Posterior cingulate gyrus (tissue), 11 donors: ENCODE measurements around the gene FIG4.
A peak's percentile ranks its signal among the peaks of the same experiment; 100 is the strongest.
"Not testable (repeated sequence)": the region's sequence is repeated elsewhere in the genome, so short reads cannot be mapped to it uniquely, and the experiment has no call there.

ENCODE experiments used
- DNase-seq, 10 donors: peaks; one replicate each; pipeline versions ENCODE4 v3.0.0 to v3.0.0-alpha.2; 2020 to 2021; ENCODE audit warnings: mixed read lengths in 3 of 10
- intact Hi-C: fragments of 100-400 bp; cut with DNase I; formaldehyde crosslinking; loops from one replicate; pipeline ENCODE4 v1.15.1; 2023

The FIG4 gene

GRCh38 chr6:109744779-109745178, 53.7 kb downstream of the FIG4 start:
- DNase-seq, intact Hi-C loops: not testable (repeated sequence)

DNA sequence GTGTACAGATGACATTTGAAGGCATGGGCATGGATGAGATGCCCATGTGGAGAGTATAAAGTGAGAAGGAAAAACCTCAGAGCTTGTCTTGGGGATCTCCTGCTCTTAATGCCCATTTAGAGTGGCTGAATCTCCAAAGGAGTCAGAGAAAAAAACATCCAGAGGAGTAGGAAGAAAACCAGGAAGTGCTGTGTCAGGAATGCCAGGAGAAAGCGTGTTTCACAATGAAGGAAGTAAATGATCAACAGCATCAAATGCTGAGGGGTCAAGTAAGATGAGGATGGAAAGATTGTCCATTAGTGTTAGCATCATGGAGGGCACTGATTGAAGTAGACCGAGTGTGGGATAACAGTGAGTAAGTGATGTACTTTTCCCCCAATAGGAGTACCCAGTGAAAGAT, 56.1 kb downstream of the FIG4 start:
- DNase-seq, result no peak
- intact Hi-C loops, result no loop called here

GRCh38 chr6:109759098-109759955, 68.2 kb downstream of the FIG4 start:
- no peak for DNase-seq
- intact Hi-C loops, result no loop called here

GRCh38 chr6:109760208-109760607, 69.1 kb downstream of the FIG4 start:
- DNase-seq, result no peak
- intact Hi-C loops, result no loop called here

DNA sequence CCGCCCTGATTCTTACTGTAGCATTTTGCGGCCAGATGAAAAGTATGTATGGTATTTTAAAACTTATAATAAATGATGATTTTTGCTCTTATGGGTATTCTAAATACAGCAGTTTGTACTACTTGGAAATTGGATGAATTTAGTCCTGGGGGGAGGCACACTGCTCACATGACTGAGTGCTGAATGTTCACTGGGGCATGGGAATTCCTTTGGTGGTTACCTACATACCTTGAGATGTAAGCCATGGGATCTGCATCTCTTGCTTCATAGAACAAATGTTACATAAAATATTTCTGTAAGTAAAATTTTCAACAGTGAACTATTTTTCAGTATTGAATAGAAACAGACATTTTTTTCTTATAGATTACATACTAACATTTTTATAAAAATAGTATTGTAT, 71.1 kb downstream of the FIG4 start:
- no peak for DNase-seq
- intact Hi-C loops, result no loop called here

DNA sequence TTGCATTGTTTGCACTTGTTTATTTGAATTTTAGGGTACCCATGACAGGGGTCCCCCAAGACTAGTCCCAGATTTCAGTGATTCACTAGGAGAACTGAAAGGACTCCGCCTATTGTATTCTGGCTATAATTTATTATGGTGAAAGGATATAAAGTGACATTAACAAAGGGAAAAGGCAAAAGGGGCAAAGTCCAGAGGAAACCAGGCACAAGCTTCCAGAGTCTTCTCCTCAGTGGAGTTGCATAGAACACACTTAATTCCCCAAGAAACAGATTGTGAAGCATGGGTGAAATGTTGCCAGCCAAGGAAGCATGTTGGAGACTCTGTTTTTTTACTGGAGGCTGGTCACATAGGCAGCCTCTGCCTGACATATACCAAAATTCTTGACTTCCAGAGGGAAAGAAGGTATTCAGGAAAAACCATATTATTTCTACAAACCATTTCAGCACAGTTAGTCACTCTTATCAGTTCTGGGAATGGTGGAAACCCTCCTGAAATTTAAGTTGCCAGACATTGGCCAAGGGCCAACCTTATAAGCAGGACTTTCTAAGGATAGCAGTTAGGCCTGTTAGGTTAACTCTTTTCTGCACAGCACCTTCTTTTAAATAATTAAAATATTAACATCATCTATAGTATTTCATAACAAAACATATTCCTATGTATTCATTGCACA, 71.8 kb downstream of the FIG4 start:
- intact Hi-C loops, result no loop called here
- no peak for DNase-seq

DNA sequence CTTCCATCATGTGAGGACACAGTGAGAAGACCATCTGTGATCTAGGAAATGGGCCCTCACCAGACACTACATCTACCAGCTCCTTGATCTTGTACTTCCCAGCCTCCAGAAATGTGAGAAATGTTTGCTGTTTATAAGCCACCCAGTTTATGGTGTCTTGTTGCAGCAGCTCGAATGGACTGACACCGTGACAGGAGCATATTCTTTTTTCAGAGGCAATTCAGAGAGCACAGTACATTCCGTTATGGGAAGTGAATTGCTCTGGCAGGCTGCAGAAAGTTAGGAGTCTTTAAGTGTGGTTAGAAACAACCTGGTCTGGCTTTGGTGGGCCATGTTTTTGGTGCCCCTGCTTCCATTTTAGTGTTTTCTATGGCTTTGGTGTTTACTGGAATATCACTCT, 75.1 kb downstream of the FIG4 start:
- DNase-seq, result no peak

DNA sequence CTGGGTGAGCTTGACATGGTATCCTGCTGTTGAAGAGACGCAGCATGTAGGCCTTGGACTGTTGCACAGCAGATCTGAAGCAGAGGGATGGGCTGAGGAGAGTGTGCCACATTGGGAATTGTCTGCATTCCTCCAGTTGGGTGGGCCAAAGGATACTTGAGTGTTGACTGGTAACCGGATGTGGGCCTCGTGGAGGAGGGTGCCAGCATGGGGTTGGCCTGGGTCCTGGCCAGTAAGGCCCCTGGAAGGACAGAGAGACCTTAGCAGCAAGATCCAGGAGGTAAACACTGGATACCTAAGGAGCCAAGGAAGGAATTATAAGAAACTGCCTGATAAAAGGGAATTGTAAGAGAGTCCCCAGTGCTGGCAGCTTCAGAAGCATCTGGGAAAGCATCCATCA, 76.9 kb downstream of the FIG4 start:
- intact Hi-C loops, result no loop called here
- DNase-seq, result peak in 2 of 10 donors; percentile 8 to 32

More for the DNA sequence above, 75.1 kb downstream of the FIG4 start:
- intact Hi-C loops, result no loop called here

DNA sequence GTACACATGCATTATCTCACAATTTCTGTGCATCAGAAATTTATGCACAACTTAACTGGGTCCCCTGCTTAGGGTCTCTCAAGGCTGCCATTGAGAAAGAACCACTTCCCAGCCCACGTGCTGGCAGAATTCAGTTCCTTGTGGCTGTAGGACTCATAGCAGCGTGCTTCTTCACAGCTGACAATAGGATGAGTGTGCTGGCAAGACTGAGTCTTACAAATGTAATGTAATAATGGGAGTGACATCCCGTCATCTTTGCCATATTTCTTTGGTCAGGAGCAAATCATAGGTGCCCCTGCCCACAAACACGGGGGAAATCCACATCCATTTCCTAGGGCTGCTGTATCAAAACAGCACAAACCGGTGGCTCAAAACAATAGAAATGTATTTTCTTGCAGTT, 77.4 kb downstream of the FIG4 start:
- no peak for DNase-seq
- intact Hi-C loops, result no loop called here

- intact Hi-C loops, result no loop called here
- DNase-seq, result no peak
Observed at GRCh38 chr6:109769213-109769612, 78.1 kb downstream of the FIG4 start.

DNA sequence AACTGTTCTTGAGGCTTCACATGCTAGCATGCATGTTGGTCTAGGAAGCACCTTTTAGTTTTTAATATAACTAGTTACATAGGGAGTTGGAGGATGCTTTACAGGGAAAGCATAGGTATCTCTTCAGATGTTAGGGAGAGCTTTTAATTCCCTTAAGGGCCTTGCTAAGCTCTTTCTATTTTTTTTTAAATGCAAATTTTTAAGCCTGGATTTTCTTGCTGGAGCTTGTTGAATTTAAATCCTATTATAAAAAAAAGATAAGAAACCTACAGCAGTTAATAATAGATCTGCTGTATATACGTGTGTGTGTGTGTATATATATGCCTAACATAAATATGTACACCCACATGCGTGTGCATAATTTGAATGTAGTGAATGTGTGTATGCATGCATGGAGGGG, 79.0 kb downstream of the FIG4 start:
- no peak for DNase-seq
- intact Hi-C loops, result no loop called here

- intact Hi-C loops, result no loop called here
Observed at GRCh38 chr6:109770779-109771178, 79.7 kb downstream of the FIG4 start.

DNA sequence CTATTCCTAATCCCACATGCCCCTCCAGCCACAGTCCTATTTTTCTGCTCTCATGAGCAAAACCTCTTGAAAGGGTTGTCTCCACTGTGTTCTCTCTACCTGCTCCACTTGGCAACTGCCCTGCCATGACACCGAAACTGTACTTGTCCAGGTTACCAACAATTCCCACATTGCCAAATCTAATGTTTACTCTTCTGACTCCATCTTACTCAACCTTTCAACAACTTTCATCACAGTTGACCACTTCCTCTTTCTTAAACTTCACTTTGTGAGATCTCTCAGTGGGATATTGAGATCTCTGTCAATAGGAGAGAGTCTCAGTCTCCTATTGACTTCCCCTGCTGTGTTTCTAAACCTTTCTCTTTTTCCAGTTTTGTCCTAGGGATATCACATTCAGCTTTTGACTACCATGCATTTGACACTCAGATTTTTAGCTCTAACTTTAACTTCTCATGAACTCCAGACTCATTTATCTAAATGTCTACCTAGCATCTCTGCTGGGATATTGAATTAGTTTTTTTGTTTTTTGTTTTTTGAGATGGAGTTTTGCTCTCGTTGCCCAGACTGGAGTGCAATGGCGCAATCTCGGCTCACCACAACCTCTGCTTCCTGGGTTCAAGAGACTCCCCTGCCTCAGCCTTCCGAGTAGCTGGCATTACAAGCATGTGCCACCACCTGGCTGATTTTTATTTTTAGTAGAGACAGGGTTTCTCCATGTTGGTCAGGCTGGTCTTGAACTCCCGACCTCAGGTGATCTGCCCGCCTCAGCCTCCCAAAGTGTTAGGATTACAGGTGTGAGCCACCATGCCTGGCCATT, 81.1 kb downstream of the FIG4 start:
- intact Hi-C loops, DNase-seq: not testable (repeated sequence)

More at GRCh38 chr6:109770779-109771178, 79.7 kb downstream of the FIG4 start:
- DNase-seq, result no peak

GRCh38 chr6:109772883-109773431, 81.9 kb downstream of the FIG4 start:
- no peak for DNase-seq
- intact Hi-C loops, result no loop called here

GRCh38 chr6:109781001-109781400, 89.9 kb downstream of the FIG4 start:
- DNase-seq, result no peak
- intact Hi-C loops, result no loop called here

DNA sequence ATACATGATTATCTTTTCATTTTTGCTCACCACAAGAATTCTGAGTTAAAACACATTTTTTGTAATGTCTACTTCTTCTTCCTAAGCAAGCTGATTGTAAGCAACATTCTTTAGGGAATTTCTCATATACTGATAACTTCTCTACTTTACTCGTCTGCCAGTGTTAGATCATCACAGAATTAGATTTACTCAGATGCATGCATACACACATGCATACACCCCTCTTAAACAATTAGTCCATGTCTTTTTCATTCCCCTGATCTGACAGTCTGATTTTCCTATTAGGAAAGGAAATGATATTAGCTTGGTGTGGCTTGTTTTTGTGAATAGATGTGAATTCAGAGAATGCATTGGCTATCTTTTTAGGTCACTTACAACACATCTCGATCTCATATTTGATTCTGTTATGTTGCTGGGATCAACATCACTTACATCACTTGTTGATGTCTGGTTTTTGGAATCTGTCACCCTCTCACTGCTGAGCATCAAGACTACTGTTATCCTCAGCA, 91.4 kb downstream of the FIG4 start:
- DNase-seq, result no peak
- intact Hi-C loops, result no loop called here

DNA sequence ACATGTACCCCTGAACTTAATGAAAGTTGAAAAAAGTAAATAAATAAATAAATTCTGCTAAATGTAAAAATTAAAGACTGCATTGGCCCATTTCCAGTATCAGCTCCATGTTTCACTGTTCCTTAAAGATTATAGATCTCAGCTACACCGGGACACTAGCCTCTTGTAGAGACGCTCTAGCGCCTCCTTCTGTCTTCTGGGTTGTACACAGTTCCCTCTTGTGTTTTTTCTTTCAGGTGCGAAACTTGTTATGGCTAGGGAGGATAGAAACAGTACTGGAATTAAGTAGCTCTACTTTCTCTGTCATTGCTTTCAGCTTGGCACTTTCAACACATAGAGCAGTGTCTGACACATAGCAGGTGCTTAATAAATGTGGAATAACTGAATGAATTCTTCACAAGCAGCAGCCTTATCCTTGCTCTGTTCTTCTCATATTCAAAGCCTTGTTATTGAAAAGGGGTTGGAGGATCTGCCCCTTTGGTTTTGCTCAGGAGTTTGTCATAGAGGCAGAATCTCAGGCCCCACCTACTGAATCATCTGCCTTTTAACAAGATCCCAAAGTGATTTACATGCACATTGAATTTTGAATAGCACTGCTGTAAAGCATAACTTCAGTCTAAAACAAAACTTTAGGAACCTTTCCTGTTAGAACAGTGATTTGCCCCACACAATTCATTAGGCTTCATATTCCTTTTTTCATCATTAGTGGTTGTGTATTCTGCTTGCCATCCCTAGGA, 92.3 kb downstream of the FIG4 start:
- intact Hi-C loops, result no loop called here
- no peak for DNase-seq

DNA sequence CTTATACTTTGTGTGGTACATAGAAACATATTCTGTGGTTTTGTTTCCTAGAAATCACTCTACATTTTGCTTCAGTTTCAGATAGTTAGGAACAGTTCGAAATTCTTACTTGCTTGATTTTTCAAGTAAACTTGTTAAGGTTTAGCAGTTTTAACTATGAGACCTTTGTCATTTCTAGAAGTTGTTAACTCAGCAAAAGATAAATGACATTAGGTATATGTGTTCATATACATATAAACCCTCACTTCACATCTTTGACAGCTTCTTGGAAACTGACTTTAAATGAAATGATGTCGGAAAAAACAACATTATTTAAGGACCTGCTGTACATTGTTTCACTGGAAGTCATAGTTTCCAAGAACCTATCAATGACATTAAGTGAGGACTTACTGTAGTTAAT, 96.2 kb downstream of the FIG4 start:
- intact Hi-C loops, result no loop called here
- DNase-seq, result no peak

DNA sequence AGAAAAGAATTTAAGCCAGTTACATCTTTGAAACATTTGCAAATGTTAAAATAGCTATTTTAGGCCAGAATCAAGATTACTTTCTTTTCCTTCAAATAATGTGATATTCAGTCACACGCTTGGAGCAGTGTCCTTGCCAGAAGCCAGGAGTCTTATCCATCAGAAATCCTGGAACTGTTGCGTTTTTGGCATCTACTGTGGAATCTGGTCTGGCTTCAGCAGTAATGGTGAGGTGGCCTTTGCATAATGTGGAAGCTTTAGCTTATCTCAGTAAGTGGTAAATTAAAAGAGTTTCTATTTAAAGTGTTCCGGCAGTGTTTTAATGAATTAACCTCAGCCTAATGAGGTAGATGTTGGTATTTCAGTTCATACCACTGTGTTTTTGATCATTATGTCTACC, 97.6 kb downstream of the FIG4 start:
- DNase-seq, result no peak
- intact Hi-C loops, result no loop called here

DNA sequence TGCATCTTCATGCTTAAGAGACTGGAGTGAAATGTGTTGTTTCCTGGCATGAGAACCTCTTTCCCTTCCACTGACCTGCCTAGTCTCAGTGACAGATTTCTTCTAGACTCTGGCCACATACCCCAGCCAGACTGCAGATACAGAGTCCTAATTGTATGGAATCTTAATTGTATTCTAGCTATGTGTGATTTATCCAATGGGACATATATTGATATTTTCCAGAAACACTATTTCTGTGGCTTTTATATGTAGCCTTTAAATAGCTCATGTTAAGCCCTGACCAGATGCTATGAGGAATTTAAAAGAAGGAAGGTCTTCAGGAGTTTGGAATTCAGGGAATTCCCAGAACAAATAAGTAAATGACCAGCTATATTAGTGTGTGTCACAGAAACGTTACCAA, 99.0 kb downstream of the FIG4 start:
- intact Hi-C loops, result no loop called here
- no peak for DNase-seq
